ENCODE results near the gene IQCM. TPM values are rescaled to one million over a fixed set of nuclear protein-coding genes. Genes with fewer than 3 reads are reported as not detected.

Gene IQCM
- total and polyA plus RNA-seq, 2 donors (not counting 1 experiment from before 2014, with no cell fraction given), result not detected

- Histone ChIP-seq H3K9ac (ENCODE audit: insufficient read depth, low read length) (no peak overlapping the region), H3K4me1 (ENCODE audit: control insufficient read depth, extremely low read depth, insufficient read depth, low read length) (peaks cover 4% of the 10 kb centered on the region), H3K27ac (ENCODE audit: insufficient read depth, low read length) (peak overlapping the region; percentile 52), H3K9me3 (ENCODE audit: control insufficient read depth, insufficient read depth, low read depth, low read length) (no peaks in the 10 kb centered on the region), H3K4me2 (ENCODE audit: extremely low read depth, insufficient read depth, low read length) (peak overlapping the region; percentile 54), H3K4me3 (replicated peaks in 1 of 4; ENCODE audit: control extremely low read depth in 1 of 4, insufficient read depth in 1 of 4, low read depth in 3 of 4, low read length in 4 of 4) (no peak overlapping the region), H2AFZ (ENCODE audit: low read length) (peak overlapping the region; percentile 22), H3K27me3 (ENCODE audit: control insufficient read depth, insufficient read depth, low read length) (no peaks in the 10 kb centered on the region), H3K79me2 (ENCODE audit: control insufficient read depth, insufficient read depth, low read length) (no peaks in the 10 kb centered on the region), H3K36me3 (ENCODE audit: control insufficient read depth, insufficient read depth, low read length) (no peaks in the 10 kb centered on the region), H4K20me1 (ENCODE audit: control insufficient read depth, extremely low read depth, insufficient read depth, low read length) (no peaks in the 10 kb centered on the region)
- TF ChIP-seq, protein P1, sequence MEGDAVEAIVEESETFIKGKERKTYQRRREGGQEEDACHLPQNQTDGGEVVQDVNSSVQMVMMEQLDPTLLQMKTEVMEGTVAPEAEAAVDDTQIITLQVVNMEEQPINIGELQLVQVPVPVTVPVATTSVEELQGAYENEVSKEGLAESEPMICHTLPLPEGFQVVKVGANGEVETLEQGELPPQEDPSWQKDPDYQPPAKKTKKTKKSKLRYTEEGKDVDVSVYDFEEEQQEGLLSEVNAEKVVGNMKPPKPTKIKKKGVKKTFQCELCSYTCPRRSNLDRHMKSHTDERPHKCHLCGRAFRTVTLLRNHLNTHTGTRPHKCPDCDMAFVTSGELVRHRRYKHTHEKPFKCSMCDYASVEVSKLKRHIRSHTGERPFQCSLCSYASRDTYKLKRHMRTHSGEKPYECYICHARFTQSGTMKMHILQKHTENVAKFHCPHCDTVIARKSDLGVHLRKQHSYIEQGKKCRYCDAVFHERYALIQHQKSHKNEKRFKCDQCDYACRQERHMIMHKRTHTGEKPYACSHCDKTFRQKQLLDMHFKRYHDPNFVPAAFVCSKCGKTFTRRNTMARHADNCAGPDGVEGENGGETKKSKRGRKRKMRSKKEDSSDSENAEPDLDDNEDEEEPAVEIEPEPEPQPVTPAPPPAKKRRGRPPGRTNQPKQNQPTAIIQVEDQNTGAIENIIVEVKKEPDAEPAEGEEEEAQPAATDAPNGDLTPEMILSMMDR (conservative IDR thresholded peaks at IDR 0.05 in 1 of 2, IDR thresholded peaks at IDR 0.05 in 1 of 2; ENCODE audit: low read depth in 1 of 2, low read length in 2 of 2), result no peak
- DNase-seq (ENCODE audit: low read depth in 2 of 2), result peak; percentile 84 to 95
These were observed 406.5 kb downstream of the IQCM start for GRCh38 chr4:149409146-149409545.

DNA sequence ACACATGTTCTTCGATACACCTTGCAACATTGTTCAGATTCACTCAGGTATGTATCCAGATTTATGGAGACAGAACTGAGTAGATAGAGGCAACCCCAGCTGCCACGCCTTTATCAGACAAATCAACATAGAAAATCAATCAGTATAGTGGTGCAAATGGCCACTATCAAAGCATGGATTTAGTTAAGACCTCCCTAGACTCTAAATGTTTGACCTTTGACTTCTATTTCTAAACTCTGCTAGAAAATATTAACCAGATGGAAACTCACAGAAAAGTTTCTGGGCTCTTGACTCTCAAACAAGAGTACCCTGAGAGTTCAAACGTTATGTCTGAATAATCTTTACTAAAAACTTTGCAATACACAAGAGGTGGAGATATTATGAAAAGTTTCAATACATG lies 411.5 kb downstream of the IQCM start:
- no peak overlapping the region for H2AFZ ChIP-seq (ENCODE audit: low read length)
- no peaks in the 10 kb centered on the region for H3K27me3 ChIP-seq (ENCODE audit: control insufficient read depth, insufficient read depth, low read length)
- no peak overlapping the region for H3K27ac ChIP-seq (ENCODE audit: insufficient read depth, low read length)
- no peaks in the 10 kb centered on the region for H3K9me3 ChIP-seq (ENCODE audit: control insufficient read depth, insufficient read depth, low read depth, low read length)
- DNase-seq (ENCODE audit: low read depth in 2 of 2), result no peak
- H3K4me1 ChIP-seq (ENCODE audit: control insufficient read depth, extremely low read depth, insufficient read depth, low read length), result peaks cover 2% of the 10 kb centered on the region
- no peak overlapping the region for H3K4me2 ChIP-seq (ENCODE audit: extremely low read depth, insufficient read depth, low read length)
- H3K4me3 ChIP-seq (replicated peaks in 1 of 4; ENCODE audit: control extremely low read depth in 1 of 4, insufficient read depth in 1 of 4, low read depth in 3 of 4, low read length in 4 of 4), result no peak overlapping the region
- TF ChIP-seq EZH2 (IDR thresholded peaks at IDR 0.05; ENCODE audit: low read length, missing control alignments), result no peak
- TF ChIP-seq, protein P1 (conservative IDR thresholded peaks at IDR 0.05 in 1 of 2, IDR thresholded peaks at IDR 0.05 in 1 of 2; ENCODE audit: low read depth in 1 of 2, low read length in 2 of 2), result no peak
- H3K79me2 ChIP-seq (ENCODE audit: control insufficient read depth, insufficient read depth, low read length), result no peaks in the 10 kb centered on the region
- H3K9ac ChIP-seq (ENCODE audit: insufficient read depth, low read length), result no peak overlapping the region
- H3K36me3 ChIP-seq (ENCODE audit: control insufficient read depth, insufficient read depth, low read length), result no peaks in the 10 kb centered on the region
- H4K20me1 ChIP-seq (ENCODE audit: control insufficient read depth, extremely low read depth, insufficient read depth, low read length), result no peaks in the 10 kb centered on the region

DNA sequence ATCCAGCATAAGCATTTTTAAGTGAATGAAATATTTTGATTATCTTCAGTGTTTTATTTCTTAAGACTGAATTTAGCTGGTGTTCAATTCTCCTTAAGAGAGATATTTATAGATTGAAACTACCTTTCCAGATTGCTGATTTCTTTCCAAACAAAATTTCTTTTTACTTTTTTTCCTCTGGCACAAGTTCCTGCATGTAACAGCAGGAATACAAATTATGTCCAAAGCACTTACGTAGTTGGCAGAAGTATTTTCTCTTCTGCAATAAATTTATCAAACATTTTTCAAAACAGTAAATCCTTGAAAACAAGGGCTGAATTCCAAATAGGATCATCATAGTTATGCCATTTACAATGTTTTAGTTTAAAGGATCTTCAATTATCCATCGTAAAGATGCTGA lies 412.6 kb downstream of the IQCM start:
- H3K27me3 ChIP-seq (ENCODE audit: control insufficient read depth, insufficient read depth, low read length), result no peaks in the 10 kb centered on the region
- H2AFZ ChIP-seq (ENCODE audit: low read length), result no peak overlapping the region
- peak in 1 of 2 donors; percentile 22 for DNase-seq (ENCODE audit: low read depth in 2 of 2)
- no peaks in the 10 kb centered on the region for H3K4me1 ChIP-seq (ENCODE audit: control insufficient read depth, extremely low read depth, insufficient read depth, low read length)
- H3K9me3 ChIP-seq (ENCODE audit: control insufficient read depth, insufficient read depth, low read depth, low read length), result no peaks in the 10 kb centered on the region
- H3K9ac ChIP-seq (ENCODE audit: insufficient read depth, low read length), result no peak overlapping the region
- H4K20me1 ChIP-seq (ENCODE audit: control insufficient read depth, extremely low read depth, insufficient read depth, low read length), result no peaks in the 10 kb centered on the region
- H3K27ac ChIP-seq (ENCODE audit: insufficient read depth, low read length), result no peak overlapping the region
- H3K4me3 ChIP-seq (replicated peaks in 1 of 4; ENCODE audit: control extremely low read depth in 1 of 4, insufficient read depth in 1 of 4, low read depth in 3 of 4, low read length in 4 of 4), result no peak overlapping the region
- H3K4me2 ChIP-seq (ENCODE audit: extremely low read depth, insufficient read depth, low read length), result no peak overlapping the region
- no peaks in the 10 kb centered on the region for H3K36me3 ChIP-seq (ENCODE audit: control insufficient read depth, insufficient read depth, low read length)
- H3K79me2 ChIP-seq (ENCODE audit: control insufficient read depth, insufficient read depth, low read length), result no peaks in the 10 kb centered on the region
- TF ChIP-seq, protein P1 (conservative IDR thresholded peaks at IDR 0.05 in 1 of 2, IDR thresholded peaks at IDR 0.05 in 1 of 2; ENCODE audit: low read depth in 1 of 2, low read length in 2 of 2), result no peak
- TF ChIP-seq EZH2 (IDR thresholded peaks at IDR 0.05; ENCODE audit: low read length, missing control alignments), result no peak
